SK-N-SH (cell line): ENCODE results near the gene ZDHHC18. TPM values are rescaled to one million over a fixed set of nuclear protein-coding genes. Genes with fewer than 3 reads are reported as not detected.

Experiments used
- CTCF ChIA-PET: fragments of 300-600, 350-600 bp; formaldehyde crosslinking; extraction: SDS; loops from one replicate; lab custom pipeline; 2021; lab: Yijun Ruan, JAX
- POLR2A ChIA-PET: fragments of 350-600 bp; sonication (Branson Sonifier 250); formaldehyde crosslinking; extraction: SDS; loops from one replicate; lab custom pipeline; 2020; ENCODE audit warnings: antibody characterized with exemption, inconsistent platforms; lab: Yijun Ruan, JAX
- DNase-seq: peaks from one replicate; pipeline ENCODE4 v3.0.0; 2012
- H2AFZ ChIP-seq: fragments of 200-600 bp; sonication (generic); 2 replicates; pipeline ENCODE4 v1.8.1; 2016; ENCODE audit warnings: antibody characterized with exemption, mild to moderate bottlenecking, low read depth
- H3F3A ChIP-seq: fragments of 200-600 bp; sonication (generic); replicated peaks from 2 replicates; pipeline ENCODE3; 2016; ENCODE audit warnings: antibody characterized with exemption, mild to moderate bottlenecking; ENCODE audit not compliant: insufficient read depth
- H3K27ac ChIP-seq, 2 experiments: fragments of 200-500 bp in 1 of 2; fragments of 200-600 bp in 1 of 2; sonication (Bioruptor generic) in 1 of 2; sonication (generic), shearing (Covaris generic) in 1 of 2; 2 replicates each; pipeline versions ENCODE4 v1.5.1 to v1.6.1; 2014 to 2016; ENCODE audit warnings: low read depth in 2 of 2, inconsistent platforms in 1 of 2, low read length in 1 of 2, mild to moderate bottlenecking in 1 of 2, mixed read lengths in 1 of 2
- H3K27me3 ChIP-seq: fragments of 200-600 bp; sonication (generic), shearing (Covaris generic); 2 replicates; pipeline ENCODE4 v1.6.1; 2016; ENCODE audit warnings: mixed run types; ENCODE audit not compliant: insufficient read depth
- H3K36me3 ChIP-seq, 2 experiments: fragments of 200-500 bp in 1 of 2; fragments of 200-600 bp in 1 of 2; sonication (Bioruptor generic) in 1 of 2; sonication (generic) in 1 of 2; replicated peaks in 1 of 2; 2 replicates each; pipeline versions ENCODE3 to v1.5.1; 2014 to 2016; ENCODE audit warnings: low read length in 1 of 2, mild to moderate bottlenecking in 1 of 2; ENCODE audit not compliant: insufficient read depth in 2 of 2, control insufficient read depth in 1 of 2
- H3K4me1 ChIP-seq, 2 experiments: fragments of 200-500 bp in 1 of 2; fragments of 200-600 bp in 1 of 2; sonication (Bioruptor generic) in 1 of 2; sonication (generic), shearing (Covaris generic) in 1 of 2; 2 replicates each; pipeline versions ENCODE4 v1.5.1 to v1.6.1; 2014 to 2016; ENCODE audit warnings: low read depth in 1 of 2, low read length in 1 of 2, mixed run types in 1 of 2; ENCODE audit not compliant: insufficient read depth in 2 of 2, control insufficient read depth in 1 of 2
- H3K4me2 ChIP-seq: fragments of 200-600 bp; sonication (generic), shearing (Covaris generic); 2 replicates; pipeline ENCODE4 v1.6.1; 2017; ENCODE audit warnings: mixed run types
- H3K4me3 ChIP-seq, 2 experiments: fragments of 200-500 bp in 1 of 2; fragments of 200-600 bp in 1 of 2; sonication (Bioruptor generic) in 1 of 2; sonication (generic), shearing (Covaris generic) in 1 of 2; 2 replicates each; pipeline versions ENCODE4 v1.5.1 to v1.8.1; 2014 to 2016; ENCODE audit warnings: low read depth in 2 of 2, inconsistent platforms in 1 of 2, low read length in 1 of 2, mild to moderate bottlenecking in 1 of 2, mixed read lengths in 1 of 2, moderate library complexity in 1 of 2
- H3K79me2 ChIP-seq: fragments of 200-600 bp; sonication (generic); 2 replicates; pipeline ENCODE4 v1.8.1; 2017; ENCODE audit warnings: mild to moderate bottlenecking; ENCODE audit not compliant: insufficient read depth
- H3K9ac ChIP-seq: fragments of 200-600 bp; sonication (generic); 2 replicates; pipeline ENCODE4 v1.6.1; 2017; ENCODE audit warnings: mixed run types
- H3K9me2 ChIP-seq: fragments of 200-600 bp; sonication (generic); 2 replicates; pipeline ENCODE4 v1.6.1; 2017; ENCODE audit warnings: mixed run types
- H3K9me3 ChIP-seq: fragments of 200-600 bp; sonication (generic); 2 replicates; pipeline ENCODE4 v1.6.1; 2017; ENCODE audit warnings: mixed run types, mild to moderate bottlenecking, moderate library complexity
- H4K20me1 ChIP-seq: fragments of 200-600 bp; sonication (generic); 2 replicates; pipeline ENCODE4 v1.6.1; 2017; ENCODE audit warnings: mild to moderate bottlenecking, mixed run types; ENCODE audit not compliant: insufficient read depth
- CTCF ChIP-seq: fragments of 200-600 bp; sonication (generic); IDR thresholded peaks from 2 replicates; pipeline ENCODE4 v1.6.1; 2017; ENCODE audit warnings: antibody characterized with exemption, mild to moderate bottlenecking, moderate library complexity
- ELF1 ChIP-seq: IDR thresholded peaks from 2 replicates; pipeline ENCODE4 v1.4.0; 2012
- FOXM1 ChIP-seq: IDR thresholded peaks from 2 replicates; pipeline ENCODE4 v1.4.0; 2012; ENCODE audit warnings: low read depth, mild to moderate bottlenecking
- GABPA ChIP-seq: IDR thresholded peaks from 2 replicates; pipeline ENCODE4 v1.4.0; 2012; ENCODE audit warnings: low read depth, mild to moderate bottlenecking
- GATA2 ChIP-seq: sonication (generic); formaldehyde crosslinking; IDR thresholded peaks from 2 replicates; pipeline ENCODE4 v1.5.0; 2020; ENCODE audit warnings: mild to moderate bottlenecking, missing genetic modification reagents
- JUND ChIP-seq: IDR thresholded peaks from 2 replicates; pipeline ENCODE4 v1.4.0; 2012
- MEF2A ChIP-seq: IDR thresholded peaks from 2 replicates; pipeline ENCODE4 v1.4.0; 2012; ENCODE audit warnings: low read depth, borderline replicate concordance
- POLR2AphosphoS5 ChIP-seq: IDR thresholded peaks from 2 replicates; pipeline ENCODE4 v1.6.1; 2012; ENCODE audit warnings: low read depth, low read length
- RCOR1 ChIP-seq: fragments of 150-350 bp; IDR thresholded peaks from 2 replicates; pipeline ENCODE4 v1.6.1; 2017; ENCODE audit warnings: antibody characterized with exemption, low read length
- RXRA ChIP-seq: IDR thresholded peaks from 2 replicates; pipeline ENCODE4 v1.4.0; 2012; ENCODE audit warnings: low read depth, mild to moderate bottlenecking, borderline replicate concordance
- TEAD4 ChIP-seq: IDR thresholded peaks from 2 replicates; pipeline ENCODE4 v1.4.0; 2012; ENCODE audit warnings: mild to moderate bottlenecking, borderline replicate concordance; ENCODE audit not compliant: insufficient read depth
- YY1 ChIP-seq: IDR thresholded peaks from 2 replicates; pipeline ENCODE4 v1.4.0; 2012; ENCODE audit warnings: low read depth, mild to moderate bottlenecking
- WGBS: methylation state at CpG from one replicate; pipeline ENCODE4 v1.1.6; 2017; ENCODE audit warnings: low lambda C conversion rate; 5-methylcytosine and 5-hydroxymethylcytosine counted together
- polyA plus RNA-seq, 3 experiments: library from polyadenylated mRNA; depleted of rRNA; stranded (reverse); fragments of >200 nt; gene quantifications; 2 replicates each; pipeline ENCODE4 v1.2.3, GENCODE V29; 2012
- TF ChIP-seq, protein P1 (sequence below): fragments of 150-350 bp; IDR thresholded peaks from 2 replicates; pipeline ENCODE4 v1.6.1; 2016; ENCODE audit warnings: mild to moderate bottlenecking, low read depth, low read length
- TF ChIP-seq, protein P2 (sequence below): IDR thresholded peaks from 2 replicates; pipeline ENCODE4; 2012

ZDHHC18 gene
- polyA plus RNA-seq, 1 of the 3 experiments (the other 2 are of a cell fraction): 33.0 TPM

- ChIA-PET CTCF (interaction anchor here (1.0 to 1.8 kb wide), 7 partner anchors 8 to 65 kb away, joined by 3 to 7 read pairs (median 4); partner anchors contain the start of gene GPATCH3), POLR2A (no interaction called here)
- H3K36me3 ChIP-seq: peaks cover 21 to 62% of the 10 kb centered on the region in 2 experiments
- no peak overlapping the region for H3K4me2 ChIP-seq
- peaks cover 7% of the 10 kb centered on the region for H3F3A ChIP-seq
- H3K79me2 ChIP-seq: no peaks in the 10 kb centered on the region
- H3K27ac ChIP-seq: no peak overlapping the region
- no peaks in the 10 kb centered on the region for H3K27me3 ChIP-seq
- H3K4me3 ChIP-seq: no peak overlapping the region
- H2AFZ ChIP-seq: no peak overlapping the region
- no peak overlapping the region for H3K9ac ChIP-seq
- H3K9me2 ChIP-seq: no peaks in the 10 kb centered on the region
- TF ChIP-seq TEAD4: no peak
- no peak for TF ChIP-seq ELF1
- TF ChIP-seq MEF2A: no peak
- TF ChIP-seq FOXM1: no peak
- DNase-seq: no peak
- no peaks in the 10 kb centered on the region for H3K9me3 ChIP-seq
- no peaks in the 10 kb centered on the region for H4K20me1 ChIP-seq
- 100% methylated on average over 6 of the region's 10 CpGs for WGBS
- peaks cover 0 to 6% of the 10 kb centered on the region in 2 experiments; a peak in 2 of 4 replicates for H3K4me1 ChIP-seq
These were observed 27.1 kb downstream of the ZDHHC18 start for GRCh38 chr1:26853600-26853999.

- CTCF ChIA-PET: interaction anchor here (0.8 to 1.8 kb wide), 7 partner anchors 11 to 355 kb away, joined by 3 to 11 read pairs (median 4); no protein-coding TSS in a partner anchor
- Histone ChIP-seq H3K9me3 (no peaks in the 10 kb centered on the region), H3F3A (peaks cover 5% of the 10 kb centered on the region), H4K20me1 (no peaks in the 10 kb centered on the region), H3K9ac (no peak overlapping the region), H3K36me3 (peaks cover 21 to 55% of the 10 kb centered on the region in 2 experiments), H3K9me2 (no peaks in the 10 kb centered on the region), H3K79me2 (no peaks in the 10 kb centered on the region), H3K4me1 (no peaks in the 10 kb centered on the region; a peak in 1 of 4 replicates), H3K4me3 (no peak overlapping the region), H3K27me3 (no peaks in the 10 kb centered on the region), H2AFZ (no peak overlapping the region), H3K27ac (no peak overlapping the region), H3K4me2 (no peak overlapping the region)
- 100% methylated on average over 3 of the region's 5 CpGs for WGBS
- TF ChIP-seq, protein P1, sequence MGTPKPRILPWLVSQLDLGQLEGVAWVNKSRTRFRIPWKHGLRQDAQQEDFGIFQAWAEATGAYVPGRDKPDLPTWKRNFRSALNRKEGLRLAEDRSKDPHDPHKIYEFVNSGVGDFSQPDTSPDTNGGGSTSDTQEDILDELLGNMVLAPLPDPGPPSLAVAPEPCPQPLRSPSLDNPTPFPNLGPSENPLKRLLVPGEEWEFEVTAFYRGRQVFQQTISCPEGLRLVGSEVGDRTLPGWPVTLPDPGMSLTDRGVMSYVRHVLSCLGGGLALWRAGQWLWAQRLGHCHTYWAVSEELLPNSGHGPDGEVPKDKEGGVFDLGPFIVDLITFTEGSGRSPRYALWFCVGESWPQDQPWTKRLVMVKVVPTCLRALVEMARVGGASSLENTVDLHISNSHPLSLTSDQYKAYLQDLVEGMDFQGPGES: no peak
- TF ChIP-seq GABPA (no peak), CTCF (no peak), RCOR1 (no peak), YY1 (no peak), RXRA (no peak), GATA2 (no peak), FOXM1 (no peak), JUND (no peak), POLR2AphosphoS5 (no peak)
- TF ChIP-seq, protein P2, sequence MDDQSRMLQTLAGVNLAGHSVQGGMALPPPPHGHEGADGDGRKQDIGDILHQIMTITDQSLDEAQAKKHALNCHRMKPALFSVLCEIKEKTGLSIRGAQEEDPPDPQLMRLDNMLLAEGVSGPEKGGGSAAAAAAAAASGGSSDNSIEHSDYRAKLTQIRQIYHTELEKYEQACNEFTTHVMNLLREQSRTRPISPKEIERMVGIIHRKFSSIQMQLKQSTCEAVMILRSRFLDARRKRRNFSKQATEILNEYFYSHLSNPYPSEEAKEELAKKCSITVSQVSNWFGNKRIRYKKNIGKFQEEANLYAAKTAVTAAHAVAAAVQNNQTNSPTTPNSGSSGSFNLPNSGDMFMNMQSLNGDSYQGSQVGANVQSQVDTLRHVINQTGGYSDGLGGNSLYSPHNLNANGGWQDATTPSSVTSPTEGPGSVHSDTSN: no peak
- no peak for DNase-seq
- POLR2A ChIA-PET: interaction anchor here (1.0 kb wide), 1 partner anchor 10 kb away, joined by 3 read pairs; no protein-coding TSS in a partner anchor
These were observed 28.4 kb downstream of the ZDHHC18 start for GRCh38 chr1:26854906-26855305.
